GM19468 (cell line): ENCODE results near the gene MAPK6.
"Not testable (repeated sequence)": the region's sequence is repeated elsewhere in the genome, so short reads cannot be mapped to it uniquely, and the experiment has no call there.

ENCODE experiments used
- ATAC-seq: cut with Tn5 transposase; IDR thresholded peaks from one replicate; pipeline ENCODE4 v1.9.1; 2021; ENCODE audit warnings: mild to moderate bottlenecking, moderate library complexity, moderate number of reproducible peaks; ENCODE audit not compliant: unreplicated experiment; ENCODE audit errors: extremely low read depth

Gene MAPK6

DNA sequence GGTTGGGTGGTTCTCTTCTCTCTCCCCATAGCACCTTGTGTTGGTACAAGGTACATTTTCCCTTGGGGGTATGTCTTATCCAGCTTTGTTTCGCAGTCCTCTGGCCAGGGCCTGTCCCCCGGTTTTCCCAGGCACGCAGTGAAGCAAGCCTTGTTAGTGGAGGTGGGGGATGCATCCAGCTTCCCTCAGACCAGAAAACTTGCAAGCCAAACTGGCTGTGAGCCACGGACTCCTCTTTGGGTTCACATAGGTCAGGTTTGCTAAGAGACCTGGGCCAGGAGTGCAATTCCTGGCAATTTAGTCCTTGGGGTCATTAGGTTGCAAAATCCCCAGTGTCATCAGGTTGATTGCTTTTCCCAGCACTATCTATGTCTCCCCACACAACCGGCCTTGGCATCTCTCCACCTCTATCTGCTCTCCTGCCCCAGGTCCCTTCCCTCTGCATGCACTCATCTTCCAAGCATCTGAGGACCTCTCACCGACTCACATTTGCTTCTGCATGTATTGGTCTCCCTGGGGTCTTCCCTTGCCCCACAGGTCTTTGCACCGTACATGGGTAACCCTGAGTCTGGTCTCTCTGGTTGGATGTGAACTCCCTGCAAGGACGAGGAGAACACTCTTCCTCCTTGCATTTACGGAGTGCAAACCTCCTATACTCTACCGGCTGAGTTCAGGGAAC is 59.3 kb downstream of the MAPK6 start:
- ATAC-seq, result no peak

GRCh38 chr15:52078876-52079700 is 60.1 kb downstream of the MAPK6 start:
- ATAC-seq, result no peak

GRCh38 chr15:52080031-52080430 is 61.0 kb downstream of the MAPK6 start:
- no peak for ATAC-seq

GRCh38 chr15:52080706-52081392 is 61.8 kb downstream of the MAPK6 start:
- no peak for ATAC-seq

DNA sequence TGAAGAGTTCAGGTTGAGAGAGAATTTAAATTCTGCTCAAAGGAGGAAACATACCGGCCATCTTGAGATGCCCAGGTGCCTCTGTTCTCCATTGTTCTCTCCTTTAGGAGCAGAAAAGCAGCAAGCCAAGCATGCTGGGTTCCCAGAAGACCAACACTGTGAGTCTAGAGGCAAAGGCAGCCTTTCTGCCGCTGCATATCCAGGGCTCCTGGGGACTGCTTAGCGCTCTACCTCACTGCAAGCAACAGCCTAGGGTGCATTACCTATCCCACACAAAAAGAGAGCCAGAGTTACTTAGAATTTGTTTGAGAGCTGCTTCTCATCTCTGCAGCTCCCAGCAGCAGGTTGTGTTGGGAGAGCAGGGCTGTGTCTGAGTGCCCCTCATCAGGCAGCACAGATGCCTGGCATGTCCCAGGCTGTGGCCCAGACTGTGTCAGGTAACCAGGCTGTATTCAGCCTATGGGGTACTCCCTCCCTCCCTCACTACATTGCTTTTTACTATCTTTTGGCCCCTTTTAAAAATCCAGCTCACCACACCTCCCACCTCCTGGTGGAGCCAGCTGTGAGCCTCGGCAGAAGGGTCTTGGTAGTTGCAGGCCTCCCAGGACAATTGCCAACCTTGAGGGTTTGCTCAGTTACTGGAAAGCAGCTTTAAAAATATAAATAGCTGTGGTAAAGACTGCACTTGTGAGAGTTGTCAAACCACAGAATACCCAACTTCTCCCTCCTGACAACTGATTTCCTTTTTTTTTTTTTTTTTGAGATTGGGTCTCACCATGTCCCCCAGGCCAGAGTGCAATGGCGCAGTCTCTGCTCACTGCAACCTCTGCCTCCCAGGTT is 63.4 kb downstream of the MAPK6 start:
- peak; percentile 51 for ATAC-seq

DNA sequence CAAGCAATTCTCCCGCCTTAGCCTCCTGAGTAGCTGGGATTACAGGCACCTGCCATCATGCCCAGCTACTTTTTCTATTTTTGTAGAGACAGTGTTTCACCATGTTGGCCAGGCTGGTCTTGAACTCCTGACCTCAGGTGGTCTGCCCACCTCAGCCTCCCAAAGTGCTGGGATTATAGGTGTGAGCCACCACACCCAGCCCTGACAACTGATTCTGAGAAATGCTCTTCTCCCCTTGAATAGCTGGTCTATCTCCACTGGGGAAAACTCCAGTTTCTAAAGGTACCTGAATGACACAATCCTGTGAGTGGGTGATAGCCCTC is 64.0 kb downstream of the MAPK6 start:
- not testable (repeated sequence) for ATAC-seq

DNA sequence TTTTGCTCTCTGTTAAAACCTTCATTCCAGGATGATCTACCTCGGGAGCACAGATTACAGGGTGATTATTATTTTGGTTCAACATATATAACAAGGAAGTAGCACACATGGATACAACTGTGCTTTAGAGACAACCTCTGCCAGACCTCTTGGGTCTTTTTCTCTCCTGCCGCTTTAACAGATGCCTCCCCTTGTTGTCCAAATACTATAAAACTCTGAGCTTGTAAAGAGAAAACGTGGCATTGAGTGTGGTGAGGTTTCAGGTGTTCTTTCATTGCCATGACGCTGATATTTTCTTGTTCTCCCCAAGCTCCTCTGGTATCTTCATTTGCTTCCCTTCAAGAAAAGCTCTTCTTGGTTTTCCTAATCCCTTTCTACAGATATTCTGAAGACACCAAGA is 64.6 kb downstream of the MAPK6 start:
- ATAC-seq, result no peak

- ATAC-seq, result no peak
Observed at GRCh38 chr15:52085299-52085698, 66.3 kb downstream of the MAPK6 start.

DNA sequence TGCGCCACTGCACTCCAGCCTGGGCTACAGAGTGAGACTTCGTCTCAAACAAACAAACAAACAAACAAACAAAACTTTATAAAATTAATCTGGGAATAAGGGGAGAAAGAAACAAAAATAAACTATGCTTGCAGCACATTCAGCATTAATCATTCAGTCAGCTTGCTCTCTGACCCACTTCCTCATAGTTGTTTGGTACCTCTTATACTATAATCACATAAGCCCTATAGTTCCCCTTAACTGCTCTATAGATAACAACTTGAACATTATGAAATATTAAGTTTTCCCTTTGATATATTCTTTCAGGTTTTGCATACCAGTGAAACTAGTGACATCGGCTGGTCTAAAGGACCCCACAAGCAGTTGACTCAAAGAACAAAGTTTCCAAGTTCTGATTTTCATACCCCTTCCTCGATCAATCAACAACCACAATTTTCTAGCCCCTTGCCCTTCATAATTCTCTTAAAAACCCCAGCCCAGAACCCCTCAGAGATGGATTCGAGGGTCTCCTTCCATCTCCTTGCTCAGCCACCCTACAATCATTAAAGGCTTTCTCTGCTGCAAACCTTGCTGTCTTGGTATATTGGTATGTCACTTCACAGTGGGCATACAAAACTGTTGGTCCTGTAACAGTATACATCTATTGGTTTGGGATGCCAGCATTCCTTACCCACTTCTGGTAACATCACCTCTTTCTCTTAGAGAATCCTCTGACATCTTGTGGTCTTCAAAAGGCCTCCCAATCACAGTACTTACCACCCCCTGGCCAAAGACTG is 67.2 kb downstream of the MAPK6 start:
- ATAC-seq, result no peak

GRCh38 chr15:52090193-52090592 is 71.2 kb downstream of the MAPK6 start:
- ATAC-seq, result no peak

GRCh38 chr15:52093167-52093538 is 74.1 kb downstream of the MAPK6 start:
- no peak for ATAC-seq

GRCh38 chr15:52093539-52094510 is 74.8 kb downstream of the MAPK6 start:
- no peak for ATAC-seq

DNA sequence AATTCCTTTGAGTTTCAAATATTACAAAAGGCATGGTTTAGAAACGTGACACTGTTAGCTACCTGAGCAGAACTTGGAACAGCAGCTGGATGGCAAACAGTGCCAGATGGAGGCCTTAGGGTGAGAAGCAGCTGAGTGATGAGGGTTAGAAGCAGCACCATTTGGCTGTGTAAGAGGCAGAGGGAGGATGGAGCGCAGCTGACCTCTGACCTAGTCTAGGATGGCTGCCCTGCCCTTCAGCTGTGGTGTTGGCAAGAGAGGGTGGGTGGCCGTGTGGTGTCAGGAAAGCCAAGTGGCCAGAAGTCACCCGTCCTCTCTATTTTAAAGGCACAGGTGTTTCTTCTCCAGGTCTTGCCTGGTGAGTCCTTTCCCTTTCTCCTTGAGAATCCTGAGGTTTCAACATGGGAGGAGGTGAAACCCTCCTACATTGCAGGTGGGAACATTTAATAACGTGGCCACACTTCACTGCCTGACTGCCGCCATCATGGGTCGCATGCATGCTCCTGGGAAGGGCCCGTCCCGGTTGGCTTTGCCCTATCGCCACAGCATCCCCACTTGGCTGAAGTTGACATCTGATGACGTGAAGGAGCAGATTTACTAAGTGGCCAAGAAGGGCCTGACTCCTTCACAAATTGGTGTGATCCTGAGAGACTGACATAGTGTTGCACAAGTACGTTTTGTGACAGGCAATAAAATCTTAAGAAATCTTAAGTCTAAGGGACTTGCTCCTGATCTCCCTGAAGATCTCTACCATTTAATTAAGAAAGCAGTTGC is 76.0 kb downstream of the MAPK6 start:
- ATAC-seq, result no peak

DNA sequence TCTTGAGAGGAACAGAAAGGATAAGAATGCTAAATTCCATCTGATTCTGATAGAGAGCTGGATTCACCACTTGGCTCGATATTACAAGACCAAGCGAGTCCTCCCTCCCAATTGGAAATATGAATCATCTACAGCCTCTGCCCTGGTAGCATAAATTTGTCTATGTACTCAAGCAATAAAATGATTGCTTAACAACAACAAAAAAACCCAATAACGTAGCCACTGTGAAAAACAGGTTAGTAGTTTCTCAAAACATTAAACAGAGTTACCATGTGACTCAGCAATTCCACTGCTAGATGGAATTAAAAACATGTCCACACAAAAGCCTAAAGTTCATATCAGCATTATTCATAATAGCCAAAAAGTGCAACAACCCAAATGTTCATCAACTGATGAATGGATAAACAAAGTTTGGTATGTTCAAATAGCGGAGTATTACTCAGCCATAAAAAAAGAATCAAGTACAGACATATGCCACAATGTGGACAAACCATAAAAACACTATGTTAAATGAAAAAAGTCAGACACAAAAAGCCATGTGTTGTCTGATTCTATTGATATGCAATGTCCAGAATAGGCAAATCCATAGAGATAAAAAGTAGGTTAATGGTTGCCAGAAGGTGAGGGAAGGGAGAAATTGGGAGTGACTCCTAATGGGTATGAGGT is 76.7 kb downstream of the MAPK6 start:
- ATAC-seq, result no peak

DNA sequence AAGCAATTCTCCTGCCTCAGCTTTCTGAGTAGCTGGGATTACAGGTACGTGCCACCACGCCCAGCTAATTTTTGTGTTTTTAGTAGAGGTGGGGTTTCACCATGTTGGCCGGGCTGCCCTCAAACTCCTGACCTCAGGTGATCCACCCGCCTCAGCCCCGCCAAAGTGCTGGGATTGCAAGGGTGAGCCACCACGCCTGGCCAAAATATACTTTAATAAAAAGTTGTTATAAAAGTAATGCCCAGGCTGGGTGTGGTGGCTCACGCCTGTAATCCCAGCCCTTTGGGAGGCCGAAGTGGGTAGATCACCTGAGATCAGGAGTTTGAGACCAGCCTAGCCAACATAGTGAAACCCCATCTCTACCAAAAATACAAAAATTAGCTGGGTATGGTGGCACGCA is 77.5 kb downstream of the MAPK6 start:
- ATAC-seq, result not testable (repeated sequence)

DNA sequence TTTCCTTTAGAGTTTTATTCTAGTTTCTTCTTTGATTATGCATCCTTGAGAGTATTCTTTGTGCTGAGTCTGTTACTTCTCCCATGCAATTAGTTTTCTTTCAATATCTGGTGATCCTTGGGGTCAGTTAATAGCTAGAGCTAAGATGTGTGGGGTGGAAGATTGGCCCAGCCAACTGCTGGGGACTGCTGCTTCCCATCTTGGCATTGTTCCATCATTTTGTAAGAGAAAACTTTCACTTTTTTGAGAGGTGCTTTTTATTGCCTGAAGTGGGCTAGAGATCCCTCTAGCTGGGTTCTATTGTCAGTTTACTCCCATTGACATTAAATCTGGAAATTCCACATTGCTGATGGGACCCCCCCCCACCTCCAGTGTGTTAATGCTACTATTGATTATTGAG is 78.2 kb downstream of the MAPK6 start:
- ATAC-seq, result no peak

DNA sequence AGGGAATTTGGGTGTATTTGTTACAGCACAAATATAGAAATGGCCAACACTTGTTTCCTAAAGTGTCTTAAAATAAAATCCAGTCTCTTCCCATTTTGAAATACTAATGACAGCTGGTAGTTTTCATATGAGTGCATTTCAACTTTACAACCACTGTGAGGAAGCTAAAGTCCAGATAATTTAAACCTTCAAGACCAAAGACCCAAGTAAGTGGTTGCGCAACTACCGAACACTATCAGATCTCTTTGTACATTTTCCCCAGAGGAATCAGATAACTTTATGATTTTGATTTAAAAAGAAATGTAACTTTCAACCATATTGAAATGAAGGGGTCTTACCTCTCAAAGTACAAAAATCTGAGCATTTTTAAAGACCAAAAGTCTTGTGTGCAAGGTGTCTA is 79.3 kb downstream of the MAPK6 start:
- ATAC-seq, result no peak
